Pons (tissue), 1 donor: ENCODE measurements around the gene SLAMF7.
"Not testable (repeated sequence)": the region's sequence is repeated elsewhere in the genome, so short reads cannot be mapped to it uniquely, and the experiment has no call there.

Experiments used
- DNase-seq: peaks from one replicate; pipeline ENCODE4 v3.0.0-alpha.2; 2016; ENCODE audit warnings: low spot score

Gene SLAMF7

GRCh38 chr1:160774886-160775719 is 36.1 kb downstream of the SLAMF7 start:
- DNase-seq, result no peak

DNA sequence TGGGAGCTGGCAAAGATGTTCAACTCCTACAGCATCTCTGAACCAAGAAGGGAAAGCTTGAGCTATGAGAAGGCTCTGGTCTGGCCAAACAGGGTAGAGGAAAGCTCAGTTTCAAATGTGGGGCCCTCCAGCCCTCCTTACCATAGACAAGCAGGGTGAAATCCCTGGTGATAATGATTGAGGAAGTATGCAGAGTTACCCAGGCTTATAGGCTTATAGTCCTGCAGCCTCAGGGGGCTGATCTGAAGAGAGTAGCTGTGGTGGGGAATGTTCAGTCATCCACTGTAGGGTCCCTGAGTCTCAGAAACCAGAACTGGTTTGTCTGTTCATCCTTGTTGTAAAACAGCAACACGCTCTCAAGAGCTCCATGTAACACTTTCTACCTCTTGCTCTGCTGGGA is 37.1 kb downstream of the SLAMF7 start:
- no peak for DNase-seq

- DNase-seq, result no peak
Measured at GRCh38 chr1:160777486-160778089, 38.5 kb downstream of the SLAMF7 start.

GRCh38 chr1:160778976-160779375 is 39.9 kb downstream of the SLAMF7 start:
- no peak for DNase-seq

DNA sequence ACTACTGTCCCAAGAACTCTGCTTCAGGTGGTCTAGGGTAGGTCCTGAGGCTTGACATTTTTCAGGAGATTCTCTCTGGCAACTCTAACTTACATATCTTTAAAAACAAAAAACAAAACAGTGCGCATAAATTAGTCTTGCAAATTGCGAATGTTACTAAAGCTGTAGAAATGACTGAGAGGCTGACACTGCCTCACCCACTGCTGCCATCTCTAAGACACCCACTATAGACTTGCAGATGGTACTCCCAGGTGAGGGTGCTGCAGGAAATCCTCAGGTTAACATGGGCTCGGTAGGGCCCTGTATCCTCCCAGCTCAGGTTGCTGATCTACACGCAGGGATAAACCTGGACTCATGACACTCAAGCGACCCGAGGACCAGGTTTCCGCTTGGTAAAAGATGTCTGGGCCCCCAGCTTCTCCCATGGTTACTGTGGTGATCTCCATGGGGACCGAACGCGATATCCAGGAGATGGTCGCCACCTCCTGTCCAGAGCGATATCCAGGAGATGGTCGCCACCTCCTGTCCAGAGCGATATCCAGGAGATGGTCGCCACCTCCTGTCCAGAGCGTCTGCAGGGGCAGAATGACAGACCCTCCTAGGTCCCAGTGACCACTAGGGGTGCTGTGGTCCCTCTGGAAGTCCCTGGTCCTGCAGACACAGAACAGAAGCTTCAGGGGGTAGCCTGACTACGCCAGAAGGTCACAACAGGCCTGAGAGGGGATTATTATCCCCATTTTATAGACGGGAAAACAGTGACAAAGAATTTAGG is 40.8 kb downstream of the SLAMF7 start:
- no peak for DNase-seq

- no peak for DNase-seq
Measured at GRCh38 chr1:160780398-160780755, 41.3 kb downstream of the SLAMF7 start.

DNA sequence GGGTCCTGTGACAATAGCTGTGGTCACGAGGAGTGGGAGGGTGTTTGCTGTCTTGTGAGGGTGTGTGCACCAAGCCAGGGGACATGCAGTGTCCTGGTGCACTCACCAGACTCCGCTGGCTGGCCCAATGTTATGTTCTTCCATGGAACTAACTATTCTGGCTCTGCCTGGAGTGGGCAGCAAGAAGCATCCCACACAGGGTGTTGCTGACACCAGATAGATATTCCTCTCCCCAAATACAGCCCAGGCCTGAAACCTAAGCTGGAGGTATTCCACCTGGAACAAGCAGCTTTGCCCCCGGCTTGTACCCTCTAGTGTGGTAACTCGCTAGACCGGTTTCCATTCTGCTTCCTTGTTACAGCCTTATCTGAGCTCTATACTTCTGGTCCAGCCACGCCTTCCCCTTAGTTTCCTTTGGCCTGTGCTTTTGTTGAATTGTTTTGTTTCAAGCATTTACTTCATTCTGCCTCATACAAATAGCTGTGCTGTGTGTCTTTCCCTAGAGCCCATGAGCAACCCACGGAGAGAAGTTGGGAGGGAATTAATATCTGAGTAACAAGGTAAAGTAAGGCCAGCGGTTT is 42.2 kb downstream of the SLAMF7 start:
- DNase-seq, result no peak

DNA sequence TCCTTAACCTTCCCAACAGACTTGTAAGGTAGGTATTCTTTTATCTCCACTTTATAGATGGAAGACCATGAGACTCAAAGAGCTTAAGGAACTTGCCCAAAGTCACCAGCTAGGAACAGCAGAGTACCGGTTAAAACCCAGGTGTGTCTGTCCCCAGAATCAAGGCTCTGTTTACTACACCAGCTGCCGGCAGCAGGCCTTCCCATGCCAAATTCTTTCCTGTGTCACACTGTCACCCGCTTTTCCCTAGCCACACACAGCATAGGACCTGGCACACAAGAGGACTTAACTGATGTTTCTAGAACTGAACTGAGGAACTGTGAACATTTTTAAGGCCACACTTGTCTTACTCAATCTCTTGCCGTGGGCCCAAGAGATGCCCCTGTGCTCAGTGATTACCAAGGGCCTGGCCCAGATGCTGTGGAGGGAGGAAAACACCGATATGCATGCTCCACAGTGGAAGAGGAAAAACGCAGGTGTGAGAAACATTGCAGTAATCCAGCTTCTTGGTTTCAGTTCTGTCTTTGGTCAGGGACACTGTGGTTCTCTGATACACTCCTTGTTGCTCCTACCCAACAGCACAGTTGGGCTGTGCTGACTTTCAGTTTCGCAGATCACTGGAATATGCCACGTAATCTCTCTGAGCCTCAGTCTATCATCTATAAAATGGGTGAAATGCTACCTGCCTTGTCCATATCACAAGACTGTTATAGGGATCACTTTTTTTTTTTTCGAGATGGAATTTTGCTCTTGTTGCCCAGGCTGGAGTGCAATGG is 43.1 kb downstream of the SLAMF7 start:
- peak; percentile 20 for DNase-seq

- DNase-seq, result not testable (repeated sequence)
Measured at GRCh38 chr1:160782988-160783765, 44.1 kb downstream of the SLAMF7 start.

DNA sequence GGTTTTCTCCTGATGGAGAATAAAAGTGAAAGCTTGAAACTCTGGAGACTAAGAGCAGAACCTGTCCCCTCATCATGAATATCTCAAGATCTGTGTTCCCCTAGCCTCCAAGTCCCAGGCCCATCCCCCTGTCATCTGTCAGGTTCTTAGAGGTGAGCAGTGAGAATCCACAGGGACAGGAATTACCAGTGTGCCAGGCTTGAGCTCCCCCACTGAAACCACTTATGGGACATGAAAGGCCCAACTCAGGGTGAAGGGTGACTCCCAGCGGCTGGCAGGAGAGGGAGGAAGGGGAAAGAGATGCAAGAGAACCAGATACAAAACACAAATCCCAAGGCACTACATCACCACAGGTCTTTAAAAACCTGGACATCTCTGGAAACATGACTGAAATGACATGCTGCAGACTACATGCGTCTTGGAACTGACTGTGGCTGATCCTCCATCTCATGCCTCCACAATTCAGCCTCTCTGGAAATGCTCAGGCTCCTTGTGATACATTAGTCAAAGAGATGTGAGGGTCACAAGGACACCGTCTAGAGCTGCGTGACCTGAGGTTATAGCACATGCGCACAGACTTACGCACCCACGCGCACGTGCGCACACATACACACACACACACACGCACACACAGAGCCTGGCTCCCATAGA is 50.1 kb downstream of the SLAMF7 start:
- no peak for DNase-seq

GRCh38 chr1:160789702-160790611 is 50.9 kb downstream of the SLAMF7 start:
- no peak for DNase-seq

- no peak for DNase-seq
Measured at GRCh38 chr1:160794376-160794775, 55.3 kb downstream of the SLAMF7 start.

DNA sequence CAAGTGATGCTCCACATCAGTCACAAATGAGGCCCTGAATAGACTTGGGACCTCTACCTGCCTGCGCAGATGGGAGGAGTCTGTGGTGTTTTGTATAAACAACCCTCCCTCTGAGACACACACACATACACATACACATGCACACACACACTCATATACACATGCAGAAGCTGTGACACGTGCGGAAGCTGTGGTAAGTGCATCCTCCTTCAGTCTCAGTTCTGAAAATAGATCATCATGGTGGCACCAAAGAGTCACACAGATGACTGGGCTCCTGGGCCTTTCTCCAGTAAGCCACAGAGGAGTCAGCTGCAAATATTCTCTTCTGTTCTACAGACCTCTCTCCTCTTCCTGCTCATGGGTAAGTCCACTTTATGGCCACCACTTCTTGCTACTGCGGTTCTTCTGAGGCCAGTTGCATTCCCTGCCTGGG is 56.9 kb downstream of the SLAMF7 start, which contains the start of gene LY9:
LY9 (plus strand) TSS at position 224 of the 433 bp plus-strand sequence; CDS start at position 238, 14 bp downstream.
- no peak for DNase-seq

DNA sequence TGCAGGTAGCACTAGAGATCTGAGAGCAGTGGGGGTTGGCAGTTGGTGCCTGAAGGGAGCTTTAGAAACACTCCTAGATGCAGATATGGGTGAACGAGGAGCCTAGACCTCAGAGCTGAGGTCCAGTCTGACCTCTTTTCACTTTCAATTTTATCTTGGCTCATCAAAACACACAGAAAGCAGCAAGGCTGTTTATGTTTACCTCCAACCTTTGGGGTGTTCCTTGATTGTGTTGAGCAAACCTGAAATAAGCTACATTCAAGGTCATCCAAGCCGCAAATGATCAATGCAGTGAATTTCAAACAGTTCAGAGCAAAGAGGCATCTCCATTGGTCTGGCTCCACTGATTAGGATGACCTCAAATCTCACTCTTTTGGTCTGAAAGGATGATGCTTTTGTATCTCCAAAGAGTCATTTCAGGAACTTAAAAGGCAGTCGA is 58.2 kb downstream of the SLAMF7 start:
- no peak for DNase-seq

DNA sequence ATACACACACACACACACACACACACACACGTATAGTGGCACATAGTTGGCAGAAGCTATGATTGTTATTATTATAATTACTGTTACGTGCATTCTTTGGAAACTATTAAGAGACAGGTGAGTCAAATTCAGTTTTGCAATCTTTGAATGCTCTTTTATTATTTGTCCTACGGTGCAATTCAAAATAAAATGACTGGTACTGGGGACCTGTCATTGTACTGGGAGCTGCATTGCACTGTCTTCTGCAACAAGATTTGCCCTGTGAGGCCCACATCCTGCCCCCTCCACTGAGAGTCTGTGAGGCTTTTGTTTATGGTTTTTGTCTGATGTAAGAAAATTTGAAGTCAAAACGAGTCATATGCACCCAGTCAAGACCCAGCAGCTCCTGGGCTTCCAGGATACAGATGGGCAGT is 58.8 kb downstream of the SLAMF7 start:
- no peak for DNase-seq

DNA sequence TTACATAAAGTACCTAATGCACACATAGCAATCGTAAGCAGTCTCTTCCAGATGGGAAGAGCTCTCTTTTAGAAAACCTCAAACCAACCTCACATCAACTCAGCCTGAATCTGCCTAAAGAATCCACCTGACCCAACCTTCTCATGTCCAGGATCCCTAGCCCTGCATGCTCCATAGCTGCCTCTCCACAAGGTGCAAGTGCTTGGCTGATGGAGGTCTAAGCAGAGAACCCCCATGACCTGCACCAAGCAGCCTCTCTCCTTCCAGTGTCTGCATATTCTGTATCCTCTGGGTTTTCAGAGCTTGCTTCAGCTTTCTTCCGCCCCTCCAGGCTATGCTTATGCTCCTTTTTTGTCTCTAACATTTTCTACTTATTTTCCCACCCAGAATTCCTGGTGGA is 59.4 kb downstream of the SLAMF7 start:
- DNase-seq, result no peak

- no peak for DNase-seq
Measured at GRCh38 chr1:160799641-160800040, 60.6 kb downstream of the SLAMF7 start.

- DNase-seq, result no peak
Measured at GRCh38 chr1:160800142-160800541, 61.1 kb downstream of the SLAMF7 start.
